ENCODE results near the gene ATG4C.
"Not testable (repeated sequence)": the region's sequence is repeated elsewhere in the genome, so short reads cannot be mapped to it uniquely, and the experiment has no call there.

Gene ATG4C

GRCh38 chr1:62781841-62782543 lies 1.9 kb upstream of the ATG4C start:
- peaks cover 10% of the 10 kb centered on the region for H3K79me2 ChIP-seq (ENCODE audit: control insufficient read depth, insufficient read depth, low read length, unreplicated experiment)
- peaks cover 20% of the 10 kb centered on the region for H3K27me3 ChIP-seq (ENCODE audit: insufficient read depth, low read length)
- H3K27ac ChIP-seq (ENCODE audit: low read depth, low read length) = no peak overlapping the region; the same call in 1 of the 2 replicates
- H3K4me3 ChIP-seq (ENCODE audit: low read depth, low read length) = no peak overlapping the region
- H3K4me1 ChIP-seq (ENCODE audit: control insufficient read depth, insufficient read depth, low read length, unreplicated experiment) = peaks cover 4% of the 10 kb centered on the region
- H2AFZ ChIP-seq (ENCODE audit: low read length, unreplicated experiment) = no peak overlapping the region
- no peaks in the 10 kb centered on the region for H3K36me3 ChIP-seq (ENCODE audit: insufficient read depth, low read length)

DNA sequence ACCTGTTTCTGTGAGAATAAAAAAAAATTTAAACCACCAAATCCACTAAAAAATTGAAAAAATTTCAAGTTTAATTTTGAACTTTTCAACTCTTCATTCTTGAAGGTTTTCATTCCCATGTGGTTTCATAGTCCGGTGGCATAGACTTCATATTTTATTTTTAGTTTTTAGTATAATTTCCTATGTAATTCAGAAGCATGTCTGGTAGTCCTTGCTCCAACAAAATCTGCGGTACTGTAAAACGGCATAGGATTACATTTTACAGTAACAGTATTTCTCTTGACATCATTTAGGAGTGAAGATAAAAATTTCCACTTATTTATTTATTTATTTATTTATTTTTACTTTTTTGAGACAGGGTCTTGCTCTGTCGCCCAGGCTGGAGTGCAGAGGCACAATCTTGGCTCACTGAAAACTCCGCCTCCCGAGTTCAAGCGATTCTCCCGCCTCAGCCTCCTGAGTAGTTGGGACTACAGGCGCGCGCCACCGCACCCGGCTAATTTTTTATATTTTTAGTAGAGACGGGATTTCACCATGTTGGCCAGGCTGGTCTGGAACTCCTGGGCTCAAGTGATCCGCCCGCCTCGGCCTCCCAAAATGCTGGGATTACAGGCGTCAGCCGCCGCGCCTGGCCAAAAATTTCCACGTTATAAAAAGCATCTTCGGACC lies 1.3 kb upstream of the ATG4C start:
- H3K4me3 ChIP-seq (ENCODE audit: low read depth, low read length); H3K27ac ChIP-seq (ENCODE audit: low read depth, low read length): not testable (repeated sequence)

DNA sequence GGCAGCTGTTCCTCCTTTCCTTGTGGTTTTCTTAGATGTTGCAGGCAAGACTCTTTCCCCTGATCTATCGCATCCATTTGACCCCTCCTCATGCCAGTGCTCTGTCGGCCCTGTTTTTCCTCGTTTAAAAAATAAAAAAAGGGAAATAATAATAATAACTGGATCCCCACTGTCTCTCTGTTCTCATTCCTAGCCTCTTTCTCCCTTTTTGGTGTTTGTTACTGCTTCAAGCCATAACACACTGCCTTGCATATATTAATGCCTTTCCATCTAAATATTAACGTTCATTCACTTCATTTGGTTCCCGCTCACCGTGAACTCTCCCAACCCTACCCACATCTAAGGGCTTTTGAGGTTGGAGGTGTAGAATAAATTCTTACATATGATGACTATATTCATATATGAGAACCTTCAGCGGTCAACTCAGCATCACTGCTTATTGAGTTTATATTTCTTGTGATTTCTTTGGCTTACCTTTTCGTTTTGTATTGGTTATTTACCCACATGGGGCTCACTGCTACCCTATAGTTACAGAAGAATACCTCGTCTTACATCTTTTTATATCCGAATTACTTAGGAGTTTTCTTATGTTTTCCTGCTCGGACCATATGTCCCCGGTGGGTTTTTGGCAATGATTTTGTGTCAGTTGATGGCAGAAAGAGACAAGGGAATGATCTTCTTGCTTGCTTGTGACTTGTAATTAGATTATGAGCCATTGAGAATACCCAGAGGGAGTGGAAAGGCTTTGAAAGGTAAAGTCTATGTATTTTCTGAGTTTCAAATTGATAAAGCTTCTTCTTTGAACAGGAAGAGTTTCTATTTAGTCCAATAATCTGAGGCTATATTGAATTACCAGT lies 805 bp downstream of the ATG4C start:
- Histone ChIP-seq H3K4me3 (ENCODE audit: low read depth, low read length) (peak overlapping the region; percentile 98), H3K79me2 (ENCODE audit: control insufficient read depth, insufficient read depth, low read length, unreplicated experiment) (peaks cover 10% of the 10 kb centered on the region), H3K27ac (ENCODE audit: low read depth, low read length) (no peak overlapping the region), H3K36me3 (ENCODE audit: insufficient read depth, low read length) (no peaks in the 10 kb centered on the region), H2AFZ (ENCODE audit: low read length, unreplicated experiment) (peak overlapping the region; percentile 92), H3K27me3 (ENCODE audit: insufficient read depth, low read length) (no peaks in the 10 kb centered on the region), H3K4me1 (ENCODE audit: control insufficient read depth, insufficient read depth, low read length, unreplicated experiment) (peaks cover 4% of the 10 kb centered on the region)

More for the DNA sequence above, 1.3 kb upstream of the ATG4C start:
- H3K79me2 ChIP-seq (ENCODE audit: control insufficient read depth, insufficient read depth, low read length, unreplicated experiment); H2AFZ ChIP-seq (ENCODE audit: low read length, unreplicated experiment); H3K4me1 ChIP-seq (ENCODE audit: control insufficient read depth, insufficient read depth, low read length, unreplicated experiment); H3K36me3 ChIP-seq (ENCODE audit: insufficient read depth, low read length): not testable (repeated sequence)
- peaks cover 13% of the 10 kb centered on the region for H3K27me3 ChIP-seq (ENCODE audit: insufficient read depth, low read length)

DNA sequence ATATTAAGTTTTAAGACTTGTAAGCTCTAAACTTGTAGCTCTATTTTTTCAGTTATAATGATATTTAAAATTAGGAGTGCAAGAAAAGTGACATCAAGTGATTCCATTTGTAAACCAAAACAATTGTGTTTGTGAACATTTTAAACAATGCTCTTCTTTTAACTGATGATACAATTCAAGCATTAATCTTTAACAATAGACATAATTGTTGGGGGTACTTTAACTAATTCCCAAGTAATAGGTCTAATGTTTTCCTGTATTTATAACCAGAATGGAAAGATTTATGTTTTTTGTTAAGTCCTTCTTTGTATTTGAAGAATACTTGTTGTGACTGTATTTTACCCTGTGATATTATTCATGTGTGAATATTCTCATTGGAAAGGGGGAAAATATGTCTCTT lies 6.8 kb downstream of the ATG4C start:
- Histone ChIP-seq H3K4me3 (ENCODE audit: low read depth, low read length) (no peak overlapping the region), H3K36me3 (ENCODE audit: insufficient read depth, low read length) (no peaks in the 10 kb centered on the region), H3K27me3 (ENCODE audit: insufficient read depth, low read length) (no peaks in the 10 kb centered on the region), H3K79me2 (ENCODE audit: control insufficient read depth, insufficient read depth, low read length, unreplicated experiment) (peaks cover 3% of the 10 kb centered on the region), H2AFZ (ENCODE audit: low read length, unreplicated experiment) (no peak overlapping the region), H3K27ac (ENCODE audit: low read depth, low read length) (no peak overlapping the region), H3K4me1 (ENCODE audit: control insufficient read depth, insufficient read depth, low read length, unreplicated experiment) (no peaks in the 10 kb centered on the region)

GRCh38 chr1:62794053-62794452 lies 10.1 kb downstream of the ATG4C start:
- no peak overlapping the region for H2AFZ ChIP-seq (ENCODE audit: low read length, unreplicated experiment)

DNA sequence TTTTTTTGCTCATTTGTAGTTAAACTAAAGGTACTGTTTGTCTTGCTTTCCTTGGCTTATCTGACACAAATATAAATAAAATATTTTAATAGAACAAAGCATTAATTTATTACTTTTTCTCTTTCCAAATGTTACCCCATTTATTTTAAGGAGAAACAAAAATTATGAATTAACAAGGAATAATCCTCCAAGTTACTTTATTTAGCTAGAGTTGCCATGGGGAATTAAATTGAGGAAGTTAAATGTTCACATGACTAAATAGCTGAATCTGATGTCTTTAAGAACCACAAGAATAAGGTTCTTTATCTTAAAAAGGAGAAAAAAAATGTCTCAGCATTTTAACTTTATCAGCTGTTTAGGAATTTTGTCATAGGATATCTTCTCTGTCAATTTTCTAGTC lies 12.3 kb downstream of the ATG4C start:
- no peaks in the 10 kb centered on the region for H3K27me3 ChIP-seq (ENCODE audit: insufficient read depth, low read length)
- H3K27ac ChIP-seq (ENCODE audit: low read depth, low read length) = no peak overlapping the region
- H3K4me1 ChIP-seq (ENCODE audit: control insufficient read depth, insufficient read depth, low read length, unreplicated experiment) = peaks cover 6% of the 10 kb centered on the region
- H3K4me3 ChIP-seq (ENCODE audit: low read depth, low read length) = no peak overlapping the region
- no peaks in the 10 kb centered on the region for H3K36me3 ChIP-seq (ENCODE audit: insufficient read depth, low read length)
- H2AFZ ChIP-seq (ENCODE audit: low read length, unreplicated experiment) = no peak overlapping the region
- H3K79me2 ChIP-seq (ENCODE audit: control insufficient read depth, insufficient read depth, low read length, unreplicated experiment) = peaks cover 3% of the 10 kb centered on the region

More at GRCh38 chr1:62794053-62794452, 10.1 kb downstream of the ATG4C start:
- no peaks in the 10 kb centered on the region for H3K4me1 ChIP-seq (ENCODE audit: control insufficient read depth, insufficient read depth, low read length, unreplicated experiment)
- no peak overlapping the region for H3K4me3 ChIP-seq (ENCODE audit: low read depth, low read length)
- no peak overlapping the region for H3K27ac ChIP-seq (ENCODE audit: low read depth, low read length)
- peaks cover 3% of the 10 kb centered on the region for H3K79me2 ChIP-seq (ENCODE audit: control insufficient read depth, insufficient read depth, low read length, unreplicated experiment)
- no peaks in the 10 kb centered on the region for H3K27me3 ChIP-seq (ENCODE audit: insufficient read depth, low read length)
- H3K36me3 ChIP-seq (ENCODE audit: insufficient read depth, low read length) = no peaks in the 10 kb centered on the region

DNA sequence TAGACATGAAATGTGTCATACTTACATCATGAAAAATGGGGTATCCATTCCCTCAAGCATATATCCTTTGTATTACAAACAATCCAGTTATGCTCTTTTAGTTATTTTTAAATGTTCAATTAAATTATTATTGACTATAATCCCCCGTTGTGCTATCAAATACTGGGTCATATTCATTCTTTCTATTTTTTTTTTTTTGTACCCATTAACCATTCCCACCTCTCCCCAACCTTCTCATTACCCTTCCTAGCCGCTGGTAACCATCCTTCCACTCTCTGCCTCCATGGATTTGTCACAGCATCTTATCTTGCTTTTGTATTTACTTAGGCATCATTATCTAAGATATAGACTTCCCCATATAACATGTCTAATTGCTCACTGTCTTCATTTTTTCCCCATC lies 15.8 kb downstream of the ATG4C start:
- H3K4me3 ChIP-seq (ENCODE audit: low read depth, low read length) = no peak overlapping the region
- no peak overlapping the region for H2AFZ ChIP-seq (ENCODE audit: low read length, unreplicated experiment)
- no peak overlapping the region for H3K27ac ChIP-seq (ENCODE audit: low read depth, low read length)
- H3K79me2 ChIP-seq (ENCODE audit: control insufficient read depth, insufficient read depth, low read length, unreplicated experiment) = peaks cover 3% of the 10 kb centered on the region
- H3K27me3 ChIP-seq (ENCODE audit: insufficient read depth, low read length) = no peaks in the 10 kb centered on the region
- H3K36me3 ChIP-seq (ENCODE audit: insufficient read depth, low read length) = no peaks in the 10 kb centered on the region
- H3K4me1 ChIP-seq (ENCODE audit: control insufficient read depth, insufficient read depth, low read length, unreplicated experiment) = peaks cover 6% of the 10 kb centered on the region

GRCh38 chr1:62800281-62800680 lies 16.3 kb downstream of the ATG4C start:
- Histone ChIP-seq H3K27me3 (ENCODE audit: insufficient read depth, low read length) (no peaks in the 10 kb centered on the region), H3K27ac (ENCODE audit: low read depth, low read length) (no peak overlapping the region), H2AFZ (ENCODE audit: low read length, unreplicated experiment) (peak overlapping the region; percentile 4), H3K36me3 (ENCODE audit: insufficient read depth, low read length) (no peaks in the 10 kb centered on the region), H3K4me1 (ENCODE audit: control insufficient read depth, insufficient read depth, low read length, unreplicated experiment) (peaks cover 6% of the 10 kb centered on the region), H3K4me3 (ENCODE audit: low read depth, low read length) (no peak overlapping the region), H3K79me2 (ENCODE audit: control insufficient read depth, insufficient read depth, low read length, unreplicated experiment) (peaks cover 3% of the 10 kb centered on the region)

DNA sequence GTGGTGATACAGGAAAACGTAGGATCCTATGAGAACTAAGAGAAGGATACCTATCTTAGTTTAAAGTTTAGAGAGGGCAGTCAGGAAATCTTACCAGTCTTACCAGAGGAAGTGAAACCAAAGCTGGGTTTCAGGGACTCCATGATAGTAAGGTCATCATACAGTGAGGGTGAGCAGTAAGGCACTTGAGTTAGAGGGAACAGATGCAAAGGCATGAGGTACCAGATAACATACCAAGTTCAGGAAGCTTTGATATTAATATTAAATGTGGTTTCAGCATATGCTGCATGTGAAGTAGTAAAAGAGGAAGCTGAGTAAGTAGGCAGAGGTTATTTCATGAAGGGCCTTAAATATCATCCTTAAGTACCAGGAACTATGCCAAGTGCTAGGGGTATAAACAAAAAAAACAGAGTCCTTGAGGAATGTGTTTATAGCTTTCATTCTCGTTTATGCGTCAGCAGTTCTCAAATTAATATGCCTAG lies 16.9 kb downstream of the ATG4C start:
- H3K79me2 ChIP-seq (ENCODE audit: control insufficient read depth, insufficient read depth, low read length, unreplicated experiment) = peaks cover 3% of the 10 kb centered on the region
- peak overlapping the region; percentile 4 for H2AFZ ChIP-seq (ENCODE audit: low read length, unreplicated experiment)
- no peaks in the 10 kb centered on the region for H3K27me3 ChIP-seq (ENCODE audit: insufficient read depth, low read length)
- peaks cover 6% of the 10 kb centered on the region for H3K4me1 ChIP-seq (ENCODE audit: control insufficient read depth, insufficient read depth, low read length, unreplicated experiment)
- no peaks in the 10 kb centered on the region for H3K36me3 ChIP-seq (ENCODE audit: insufficient read depth, low read length)
- no peak overlapping the region for H3K27ac ChIP-seq (ENCODE audit: low read depth, low read length)
- no peak overlapping the region for H3K4me3 ChIP-seq (ENCODE audit: low read depth, low read length)

GRCh38 chr1:62809788-62810187 lies 25.9 kb downstream of the ATG4C start:
- H3K4me1 ChIP-seq (ENCODE audit: control insufficient read depth, insufficient read depth, low read length, unreplicated experiment) = no peaks in the 10 kb centered on the region
- H2AFZ ChIP-seq (ENCODE audit: low read length, unreplicated experiment) = no peak overlapping the region
- H3K27ac ChIP-seq (ENCODE audit: low read depth, low read length) = no peak overlapping the region
- no peaks in the 10 kb centered on the region for H3K27me3 ChIP-seq (ENCODE audit: insufficient read depth, low read length)
- H3K79me2 ChIP-seq (ENCODE audit: control insufficient read depth, insufficient read depth, low read length, unreplicated experiment) = no peaks in the 10 kb centered on the region
- no peak overlapping the region for H3K4me3 ChIP-seq (ENCODE audit: low read depth, low read length)
- 0 out of 2 replicates have a peak, but pooled peaks cover 3% of the 10 kb centered on the region for H3K36me3 ChIP-seq (ENCODE audit: insufficient read depth, low read length)

All from ACC112 (cell line).